Gastroesophageal sphincter (tissue), 4 donors: ENCODE results near the gene STEAP1B. TPM values are rescaled to one million over a fixed set of nuclear protein-coding genes. Genes with fewer than 3 reads are reported as not detected.

Source experiments
- ATAC-seq: fragments of 150-250 bp; one replicate; pipeline ENCODE4 v1.9.1; 2016; ENCODE audit warnings: mild to moderate bottlenecking, moderate library complexity
- H3K27ac ChIP-seq, 4 donors: fragments of 200-600 bp; sonication (generic) in 3 of 4; 1 replicate in 3 of 4; 2 replicates in 1 of 4; pipeline ENCODE4 v1.5.1; 2016 to 2019
- H3K27me3 ChIP-seq: fragments of 200-600 bp; sonication (generic); one replicate; pipeline ENCODE4 v1.5.1; 2019
- H3K36me3 ChIP-seq, 2 donors: fragments of 200-600 bp; sonication (generic); one replicate each; pipeline ENCODE4 v1.5.1; 2019; ENCODE audit warnings: control low read depth in 1 of 2
- H3K4me1 ChIP-seq, 3 donors: fragments of 200-600 bp; sonication (generic); 1 replicate in 2 of 3; 2 replicates in 1 of 3; pipeline ENCODE4 v1.5.1; 2016 to 2019; ENCODE audit warnings: control low read depth in 2 of 3
- H3K4me3 ChIP-seq, 2 donors: fragments of 200-600 bp; sonication (generic); one replicate each; pipeline ENCODE4 v1.5.1; 2019; ENCODE audit warnings: mild to moderate bottlenecking in 1 of 2, moderate library complexity in 1 of 2
- H3K9me3 ChIP-seq, 3 donors: fragments of 200-600 bp; sonication (generic); one replicate each; pipeline ENCODE4 v1.5.1; 2017 to 2019; ENCODE audit warnings: control low read depth in 2 of 3
- EP300 ChIP-seq: sonication (generic); formaldehyde crosslinking; IDR thresholded peaks from one replicate; pipeline ENCODE4 v1.6.1; 2017; ENCODE audit warnings: antibody characterized with exemption, mild to moderate bottlenecking
- POLR2A ChIP-seq, 2 donors: fragments of 450-650 bp; IDR thresholded peaks; one replicate each; pipeline ENCODE4 v1.6.1; 2017; ENCODE audit warnings: antibody characterized with exemption in 2 of 2, mild to moderate bottlenecking in 2 of 2, moderate library complexity in 1 of 2
- POLR2AphosphoS5 ChIP-seq: sonication (generic); formaldehyde crosslinking; IDR thresholded peaks from one replicate; pipeline ENCODE4 v1.6.1; 2017; ENCODE audit warnings: antibody characterized with exemption
- WGBS, 2 donors: methylation state at CpG; one replicate each; pipeline ENCODE4 v1.1.5; 2018; ENCODE audit warnings: low coverage in 1 of 2; 5-methylcytosine and 5-hydroxymethylcytosine counted together
- total RNA-seq, 4 donors: library from RNA; depleted of rRNA; stranded (reverse); fragments of >200 nt; gene quantifications; one replicate each; pipeline ENCODE4 v1.1.0, GENCODE V29; 2016
- TF ChIP-seq, protein P1 (sequence below), 4 experiments: fragments of 200-600 bp in 2 of 4; fragments of 450-650 bp in 2 of 4; sonication (generic) in 1 of 4; IDR thresholded peaks; one replicate each; pipeline ENCODE4 v1.5.1; 2017 to 2019; ENCODE audit warnings: antibody characterized with exemption in 4 of 4, mild to moderate bottlenecking in 2 of 4, moderate library complexity in 2 of 4

Gene STEAP1B
- total RNA-seq, 4 donors from 2014 or later: 0.66 to 2.8 (median 0.67) TPM; not detected in 1

GRCh38 chr7:22469371-22470143 is 30.4 kb downstream of the STEAP1B start:
- Histone ChIP-seq H3K4me1 (no peaks in the 10 kb centered on the region), H3K4me3 (no peak overlapping the region), H3K36me3 (no peaks in the 10 kb centered on the region), H3K27ac (no peak overlapping the region), H3K9me3 (no peaks in the 10 kb centered on the region), H3K27me3 (no peaks in the 10 kb centered on the region)
- ATAC-seq: no peak
- 80 to 83% methylated on average over 3 of the region's 3 CpGs for WGBS, 2 donors
- no peak for TF ChIP-seq EP300
- no peak for TF ChIP-seq POLR2A (IDR thresholded peaks at IDR 0.05)
- TF ChIP-seq POLR2AphosphoS5: no peak
- TF ChIP-seq, protein P1, sequence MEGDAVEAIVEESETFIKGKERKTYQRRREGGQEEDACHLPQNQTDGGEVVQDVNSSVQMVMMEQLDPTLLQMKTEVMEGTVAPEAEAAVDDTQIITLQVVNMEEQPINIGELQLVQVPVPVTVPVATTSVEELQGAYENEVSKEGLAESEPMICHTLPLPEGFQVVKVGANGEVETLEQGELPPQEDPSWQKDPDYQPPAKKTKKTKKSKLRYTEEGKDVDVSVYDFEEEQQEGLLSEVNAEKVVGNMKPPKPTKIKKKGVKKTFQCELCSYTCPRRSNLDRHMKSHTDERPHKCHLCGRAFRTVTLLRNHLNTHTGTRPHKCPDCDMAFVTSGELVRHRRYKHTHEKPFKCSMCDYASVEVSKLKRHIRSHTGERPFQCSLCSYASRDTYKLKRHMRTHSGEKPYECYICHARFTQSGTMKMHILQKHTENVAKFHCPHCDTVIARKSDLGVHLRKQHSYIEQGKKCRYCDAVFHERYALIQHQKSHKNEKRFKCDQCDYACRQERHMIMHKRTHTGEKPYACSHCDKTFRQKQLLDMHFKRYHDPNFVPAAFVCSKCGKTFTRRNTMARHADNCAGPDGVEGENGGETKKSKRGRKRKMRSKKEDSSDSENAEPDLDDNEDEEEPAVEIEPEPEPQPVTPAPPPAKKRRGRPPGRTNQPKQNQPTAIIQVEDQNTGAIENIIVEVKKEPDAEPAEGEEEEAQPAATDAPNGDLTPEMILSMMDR (IDR thresholded peaks at IDR 0.05): no peak

- no peak for ATAC-seq
- no peaks in the 10 kb centered on the region for H3K9me3 ChIP-seq
- no peak overlapping the region for H3K27ac ChIP-seq
- no peaks in the 10 kb centered on the region for H3K4me1 ChIP-seq
- no peaks in the 10 kb centered on the region for H3K27me3 ChIP-seq
- WGBS, 2 donors: 90 to 94% methylated on average over 3 of the region's 3 CpGs
- no peaks in the 10 kb centered on the region for H3K36me3 ChIP-seq
- no peak for TF ChIP-seq POLR2AphosphoS5
- TF ChIP-seq, protein P1 (IDR thresholded peaks at IDR 0.05): no peak
- TF ChIP-seq EP300: no peak
- no peak for TF ChIP-seq POLR2A (IDR thresholded peaks at IDR 0.05)
- no peak overlapping the region for H3K4me3 ChIP-seq
These were observed 31.4 kb downstream of the STEAP1B start for GRCh38 chr7:22468609-22469008.

GRCh38 chr7:22464299-22464698 is 35.7 kb downstream of the STEAP1B start:
- H3K4me1 ChIP-seq: no peaks in the 10 kb centered on the region
- H3K36me3 ChIP-seq: no peaks in the 10 kb centered on the region
- 67 to 92% methylated on average over 2 to 3 of the region's 4 CpGs for WGBS, 2 donors
- no peak for ATAC-seq
- TF ChIP-seq, protein P1 (IDR thresholded peaks at IDR 0.05): no peak
- TF ChIP-seq EP300 (no peak), POLR2A (IDR thresholded peaks at IDR 0.05) (no peak)
- H3K27me3 ChIP-seq: no peaks in the 10 kb centered on the region
- H3K9me3 ChIP-seq: no peaks in the 10 kb centered on the region
- H3K27ac ChIP-seq: no peak overlapping the region
- no peak overlapping the region for H3K4me3 ChIP-seq

GRCh38 chr7:22460363-22460988 is 39.5 kb downstream of the STEAP1B start:
- ATAC-seq: no peak
- WGBS, 2 donors: 87 to 94% methylated on average over 2 to 3 of the region's 5 CpGs

More at GRCh38 chr7:22460363-22460988, 39.5 kb downstream of the STEAP1B start:
- H3K9me3 ChIP-seq: no peaks in the 10 kb centered on the region
- H3K36me3 ChIP-seq: no peaks in the 10 kb centered on the region
- no peaks in the 10 kb centered on the region for H3K27me3 ChIP-seq
- H3K4me3 ChIP-seq: no peak overlapping the region
- no peak for TF ChIP-seq POLR2AphosphoS5
- no peak for TF ChIP-seq POLR2A (IDR thresholded peaks at IDR 0.05)
- TF ChIP-seq, protein P1 (IDR thresholded peaks at IDR 0.05): no peak
- no peak for TF ChIP-seq EP300
- no peak overlapping the region for H3K27ac ChIP-seq
- no peaks in the 10 kb centered on the region for H3K4me1 ChIP-seq
